ENCODE measurements around the gene WLS. TPM values are rescaled to one million over a fixed set of nuclear protein-coding genes. Genes with fewer than 3 reads are reported as not detected.

WLS gene
- total RNA-seq (not detected), polyA plus RNA-seq (not detected)

DNA sequence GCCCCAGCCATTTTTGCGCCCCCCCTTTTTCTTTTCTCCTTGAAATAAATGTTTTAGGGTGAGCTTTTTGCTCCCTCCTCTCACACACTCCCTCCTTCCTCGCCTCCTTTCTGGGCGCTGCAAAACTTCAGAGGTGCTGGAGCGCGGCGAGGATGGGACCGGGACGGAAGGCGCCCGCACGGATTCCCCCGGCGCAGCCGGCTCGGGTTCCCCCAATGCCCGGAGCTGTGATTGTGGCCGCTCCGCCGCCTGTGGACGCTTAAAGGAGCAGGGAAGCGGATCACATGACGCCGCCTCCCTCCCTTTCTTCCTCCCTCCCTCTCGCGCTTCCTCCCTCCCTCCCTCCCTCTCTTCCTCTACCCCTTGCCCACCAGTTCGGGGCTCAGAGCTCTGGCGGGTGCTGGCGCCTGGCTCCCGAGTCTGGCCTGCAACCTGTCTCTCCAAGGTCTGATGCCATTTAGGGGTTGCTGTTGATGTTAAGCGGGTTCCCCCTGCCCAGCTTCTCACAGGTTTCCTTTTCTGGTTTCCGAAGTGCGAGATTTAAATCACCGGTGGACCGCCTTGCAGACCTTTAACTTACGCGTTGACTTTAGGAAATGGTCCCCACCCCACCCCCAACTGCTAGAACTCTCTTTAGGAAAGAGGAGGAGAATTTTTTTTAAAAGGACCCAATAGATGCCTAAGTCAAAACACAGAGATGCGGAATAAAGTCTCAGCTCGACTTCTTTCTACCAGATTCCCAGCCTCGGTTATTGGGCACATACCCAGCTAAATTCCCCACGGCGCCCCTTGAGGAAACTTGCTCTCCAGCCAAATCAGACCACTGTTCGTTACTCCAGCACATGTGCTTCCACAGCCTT, at the start of gene WLS:
Gene WLS (minus strand): TSS at position 235 of the 860 bp plus-strand sequence. CDS start 224 bp downstream, at position 11.
- DNase-seq = no peak
- Mint-ChIP-seq H3K4me3 (peak within 1 kb of the TSS in 6 of 8 donors; percentile 21 to 70 (median 58)), H3K27me3 (peaks cover 31 to 44% of the 10 kb centered on the region in 2 donors), H3K27ac (no peak within 1 kb of the TSS), H3K4me1 (peaks cover 4 to 23% (median 15%) of the 10 kb centered on the region in 4 donors), H3K9me3 (peaks cover 0 to 5% (median 3%) of the 10 kb centered on the region in 8 donors), H3K36me3 (no peaks in the 10 kb centered on the region)
- H3K27ac ChIP-seq (ENCODE audit: low read depth, low read length) = no peak within 1 kb of the TSS
- no peak within 1 kb of the TSS for H3K4me3 ChIP-seq (ENCODE audit: low read length in 2 of 2)
- CTCF ChIA-PET (ENCODE audit: partially characterized antibody) = no interaction called here
- POLR2A ChIA-PET (ENCODE audit: partially characterized antibody) = no interaction called here
- H3K36me3 ChIP-seq (ENCODE audit: insufficient read depth, low read length) = no peaks in the 10 kb centered on the region
- no peaks in the 10 kb centered on the region for H3K4me1 ChIP-seq (ENCODE audit: insufficient read depth, low read length)
- no peaks in the 10 kb centered on the region for H3K9me3 ChIP-seq (ENCODE audit: control insufficient read depth in 1 of 2, low read length in 2 of 2)
- H3K27me3 ChIP-seq (ENCODE audit: insufficient read depth, low read length) = peaks cover 8% of the 10 kb centered on the region
- intact Hi-C loops (cut with micrococcal nuclease) = no loop called here

DNA sequence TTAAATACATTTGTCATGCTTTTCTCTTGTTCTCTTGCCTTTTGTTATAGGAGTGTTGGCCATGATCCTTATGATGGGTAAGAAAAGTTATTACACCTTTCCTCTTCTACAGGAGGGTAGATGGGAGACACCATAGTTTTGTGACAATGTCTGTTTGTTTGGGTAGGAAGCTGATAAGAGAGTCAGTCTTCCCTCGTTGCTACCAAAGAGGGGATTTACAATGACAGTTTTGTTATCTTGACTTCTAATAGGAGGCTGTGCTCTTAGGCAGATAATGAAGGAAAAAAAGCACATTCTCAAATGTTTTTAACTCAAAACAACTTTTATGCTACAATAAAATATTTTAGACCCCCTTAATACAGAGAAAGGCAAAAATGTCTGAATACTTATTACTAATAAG, 48.0 kb upstream of the WLS start:
- no peaks in the 10 kb centered on the region for H3K27me3 ChIP-seq (ENCODE audit: insufficient read depth, low read length)
- Mint-ChIP-seq H3K4me3 (no peak overlapping the region), H3K27ac (no peak overlapping the region), H3K9me3 (peaks cover 0 to 6% (median 0%) of the 10 kb centered on the region in 8 donors), H3K4me1 (no peaks in the 10 kb centered on the region), H3K36me3 (no peaks in the 10 kb centered on the region), H3K27me3 (no peaks in the 10 kb centered on the region)
- no peak overlapping the region for H3K27ac ChIP-seq (ENCODE audit: low read depth, low read length)
- ChIA-PET CTCF (ENCODE audit: partially characterized antibody) (no interaction called here), POLR2A (ENCODE audit: partially characterized antibody) (no interaction called here)
- DNase-seq = no peak
- H3K4me3 ChIP-seq (ENCODE audit: low read length in 2 of 2) = no peak overlapping the region
- intact Hi-C loops (cut with micrococcal nuclease) = no loop called here
- H3K36me3 ChIP-seq (ENCODE audit: insufficient read depth, low read length) = no peaks in the 10 kb centered on the region
- H3K9me3 ChIP-seq (ENCODE audit: control insufficient read depth in 1 of 2, low read length in 2 of 2) = no peaks in the 10 kb centered on the region
- no peaks in the 10 kb centered on the region for H3K4me1 ChIP-seq (ENCODE audit: insufficient read depth, low read length)

DNA sequence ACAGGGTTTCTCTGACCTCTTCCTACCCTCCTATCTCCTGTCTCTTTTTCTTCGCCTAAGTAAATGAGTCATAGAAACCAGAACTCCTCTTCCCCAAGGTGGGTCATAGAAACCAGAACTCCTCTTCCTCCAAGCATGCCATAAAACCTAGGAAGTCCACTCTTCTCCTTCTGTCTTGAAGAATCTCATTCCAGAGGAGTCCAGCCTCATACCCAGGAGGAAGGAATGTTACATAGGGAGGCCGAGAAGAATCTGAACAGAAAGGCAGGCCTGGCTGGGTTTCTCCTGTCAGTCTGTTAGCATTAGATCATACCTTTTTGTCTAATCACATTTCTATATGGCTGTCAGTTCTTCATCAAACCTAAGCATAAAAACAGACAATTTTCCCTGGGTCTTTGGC, 47.5 kb upstream of the WLS start:
- H3K4me3 Mint-ChIP-seq = no peak overlapping the region
- H3K27ac Mint-ChIP-seq = no peak overlapping the region
- POLR2A ChIA-PET (ENCODE audit: partially characterized antibody) = no interaction called here

DNA sequence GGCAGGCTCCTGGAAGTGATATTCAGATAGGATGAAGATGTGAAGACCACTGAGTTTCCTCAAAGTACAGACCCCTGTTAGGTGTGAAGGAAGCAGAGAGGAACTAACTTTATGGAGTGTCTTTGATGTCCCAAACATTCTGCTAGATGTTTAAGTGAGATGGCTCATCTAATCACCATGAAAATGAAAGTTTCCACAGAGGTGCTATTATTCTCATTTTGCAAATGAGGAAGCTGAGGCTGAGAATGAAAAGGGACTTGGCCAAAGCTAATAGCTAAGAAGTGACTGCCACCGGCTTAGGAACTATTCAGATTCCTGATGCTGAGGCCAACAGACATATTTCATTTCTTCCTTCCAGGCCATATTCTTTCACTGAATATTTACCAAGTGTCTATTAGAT, 45.9 kb upstream of the WLS start:
- H3K27me3 Mint-ChIP-seq = no peaks in the 10 kb centered on the region
- ChIA-PET POLR2A (ENCODE audit: partially characterized antibody) (no interaction called here), CTCF (ENCODE audit: partially characterized antibody) (no interaction called here)
- no peak overlapping the region for H3K27ac Mint-ChIP-seq
- H3K4me3 ChIP-seq (ENCODE audit: low read length in 2 of 2) = no peak overlapping the region
- H3K4me1 ChIP-seq (ENCODE audit: insufficient read depth, low read length) = no peaks in the 10 kb centered on the region
- no peaks in the 10 kb centered on the region for H3K36me3 Mint-ChIP-seq
- intact Hi-C loops (cut with micrococcal nuclease) = no loop called here
- no peaks in the 10 kb centered on the region for H3K9me3 ChIP-seq (ENCODE audit: control insufficient read depth in 1 of 2, low read length in 2 of 2)
- no peak overlapping the region for H3K27ac ChIP-seq (ENCODE audit: low read depth, low read length)
- no peak overlapping the region for H3K4me3 Mint-ChIP-seq
- H3K4me1 Mint-ChIP-seq = no peaks in the 10 kb centered on the region
- H3K27me3 ChIP-seq (ENCODE audit: insufficient read depth, low read length) = no peaks in the 10 kb centered on the region
- no peak for DNase-seq
- no peaks in the 10 kb centered on the region for H3K36me3 ChIP-seq (ENCODE audit: insufficient read depth, low read length)
- peaks cover 0 to 3% (median 0%) of the 10 kb centered on the region in 8 donors for H3K9me3 Mint-ChIP-seq

More for the DNA sequence above, 47.5 kb upstream of the WLS start:
- Mint-ChIP-seq H3K4me1 (no peaks in the 10 kb centered on the region), H3K36me3 (no peaks in the 10 kb centered on the region), H3K9me3 (peaks cover 0 to 3% (median 0%) of the 10 kb centered on the region in 8 donors), H3K27me3 (no peaks in the 10 kb centered on the region)
- intact Hi-C loops (cut with micrococcal nuclease) = no loop called here
- CTCF ChIA-PET (ENCODE audit: partially characterized antibody) = no interaction called here
- no peak for DNase-seq
- no peaks in the 10 kb centered on the region for H3K27me3 ChIP-seq (ENCODE audit: insufficient read depth, low read length)
- no peaks in the 10 kb centered on the region for H3K36me3 ChIP-seq (ENCODE audit: insufficient read depth, low read length)
- no peak overlapping the region for H3K27ac ChIP-seq (ENCODE audit: low read depth, low read length)
- no peaks in the 10 kb centered on the region for H3K9me3 ChIP-seq (ENCODE audit: control insufficient read depth in 1 of 2, low read length in 2 of 2)
- no peaks in the 10 kb centered on the region for H3K4me1 ChIP-seq (ENCODE audit: insufficient read depth, low read length)
- H3K4me3 ChIP-seq (ENCODE audit: low read length in 2 of 2) = no peak overlapping the region

- H3K9me3 ChIP-seq (ENCODE audit: control insufficient read depth in 1 of 2, low read length in 2 of 2) = no peaks in the 10 kb centered on the region
- no peak overlapping the region for H3K27ac Mint-ChIP-seq
- no peaks in the 10 kb centered on the region for H3K4me1 Mint-ChIP-seq
- H3K27me3 Mint-ChIP-seq = no peaks in the 10 kb centered on the region
- ChIA-PET POLR2A (ENCODE audit: partially characterized antibody) (no interaction called here), CTCF (ENCODE audit: partially characterized antibody) (no interaction called here)
- H3K27me3 ChIP-seq (ENCODE audit: insufficient read depth, low read length) = no peaks in the 10 kb centered on the region
- intact Hi-C loops (cut with micrococcal nuclease) = no loop called here
- no peak for DNase-seq
- H3K27ac ChIP-seq (ENCODE audit: low read depth, low read length) = no peak overlapping the region
- no peaks in the 10 kb centered on the region for H3K36me3 Mint-ChIP-seq
- H3K4me3 ChIP-seq (ENCODE audit: low read length in 2 of 2) = no peak overlapping the region
- H3K4me3 Mint-ChIP-seq = no peak overlapping the region
- no peaks in the 10 kb centered on the region for H3K36me3 ChIP-seq (ENCODE audit: insufficient read depth, low read length)
- no peaks in the 10 kb centered on the region for H3K4me1 ChIP-seq (ENCODE audit: insufficient read depth, low read length)
- H3K9me3 Mint-ChIP-seq = peaks cover 0 to 7% (median 0%) of the 10 kb centered on the region in 8 donors
Measured at GRCh38 chr1:68276448-68276847, 44.1 kb upstream of the WLS start.

- POLR2A ChIA-PET (ENCODE audit: partially characterized antibody) = no interaction called here
Measured at GRCh38 chr1:68273530-68273929, 41.2 kb upstream of the WLS start.

DNA sequence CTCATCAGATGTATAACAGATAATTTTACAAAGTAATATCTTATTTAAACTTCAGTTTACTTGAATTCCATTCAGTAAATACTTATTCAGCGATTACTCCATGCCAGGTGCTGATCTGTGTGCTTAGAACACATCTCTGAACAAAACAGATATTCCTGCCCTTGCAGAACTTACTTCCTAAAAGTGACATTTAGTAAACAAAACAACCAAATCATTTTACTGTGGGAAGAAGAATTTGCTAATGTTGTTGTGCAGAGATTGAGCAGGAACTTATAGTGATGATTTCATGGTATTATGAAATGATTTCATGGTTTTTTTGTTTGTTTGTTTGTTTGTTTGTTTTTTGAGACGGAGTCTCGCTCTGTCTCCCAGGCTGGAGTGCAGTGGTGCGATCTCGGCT, 39.3 kb upstream of the WLS start:
- H3K27me3 Mint-ChIP-seq = no peaks in the 10 kb centered on the region
- ChIA-PET POLR2A (ENCODE audit: partially characterized antibody) (no interaction called here), CTCF (ENCODE audit: partially characterized antibody) (no interaction called here)
- no peaks in the 10 kb centered on the region for H3K4me1 Mint-ChIP-seq
- no peaks in the 10 kb centered on the region for H3K36me3 Mint-ChIP-seq
- Histone ChIP-seq H3K4me1 (ENCODE audit: insufficient read depth, low read length) (no peaks in the 10 kb centered on the region), H3K27me3 (ENCODE audit: insufficient read depth, low read length) (no peaks in the 10 kb centered on the region), H3K27ac (ENCODE audit: low read depth, low read length) (no peak overlapping the region), H3K36me3 (ENCODE audit: insufficient read depth, low read length) (no peaks in the 10 kb centered on the region), H3K4me3 (ENCODE audit: low read length in 2 of 2) (no peak overlapping the region), H3K9me3 (ENCODE audit: control insufficient read depth in 1 of 2, low read length in 2 of 2) (no peaks in the 10 kb centered on the region)
- intact Hi-C loops (cut with micrococcal nuclease) = no loop called here
- DNase-seq = no peak
- no peak overlapping the region for H3K4me3 Mint-ChIP-seq
- no peak overlapping the region for H3K27ac Mint-ChIP-seq
- H3K9me3 Mint-ChIP-seq = peaks cover 0 to 7% (median 0%) of the 10 kb centered on the region in 8 donors

More at GRCh38 chr1:68273530-68273929, 41.2 kb upstream of the WLS start:
- no peak overlapping the region for H3K27ac ChIP-seq (ENCODE audit: low read depth, low read length)
- H3K4me1 ChIP-seq (ENCODE audit: insufficient read depth, low read length) = no peaks in the 10 kb centered on the region
- H3K4me3 ChIP-seq (ENCODE audit: low read length in 2 of 2) = no peak overlapping the region
- no peak overlapping the region for H3K27ac Mint-ChIP-seq
- no peaks in the 10 kb centered on the region for H3K27me3 ChIP-seq (ENCODE audit: insufficient read depth, low read length)
- H3K9me3 ChIP-seq (ENCODE audit: control insufficient read depth in 1 of 2, low read length in 2 of 2) = no peaks in the 10 kb centered on the region
- no peak for DNase-seq
- H3K4me3 Mint-ChIP-seq = no peak overlapping the region
- no peaks in the 10 kb centered on the region for H3K4me1 Mint-ChIP-seq
- intact Hi-C loops (cut with micrococcal nuclease) = no loop called here
- no peaks in the 10 kb centered on the region for H3K36me3 ChIP-seq (ENCODE audit: insufficient read depth, low read length)
- no peaks in the 10 kb centered on the region for H3K27me3 Mint-ChIP-seq
- H3K36me3 Mint-ChIP-seq = no peaks in the 10 kb centered on the region
- H3K9me3 Mint-ChIP-seq = peaks cover 0 to 7% (median 0%) of the 10 kb centered on the region in 8 donors
- CTCF ChIA-PET (ENCODE audit: partially characterized antibody) = no interaction called here

All from CD4-positive, alpha-beta memory T cell (primary cell).